ENCODE measurements around the gene TXNRD2.
"Not testable (repeated sequence)": the region's sequence is repeated elsewhere in the genome, so short reads cannot be mapped to it uniquely, and the experiment has no call there.

TXNRD2 gene

GRCh38 chr22:19942157-19943081, 801 bp upstream of the TXNRD2 start:
- no peak for DNase-seq

DNA sequence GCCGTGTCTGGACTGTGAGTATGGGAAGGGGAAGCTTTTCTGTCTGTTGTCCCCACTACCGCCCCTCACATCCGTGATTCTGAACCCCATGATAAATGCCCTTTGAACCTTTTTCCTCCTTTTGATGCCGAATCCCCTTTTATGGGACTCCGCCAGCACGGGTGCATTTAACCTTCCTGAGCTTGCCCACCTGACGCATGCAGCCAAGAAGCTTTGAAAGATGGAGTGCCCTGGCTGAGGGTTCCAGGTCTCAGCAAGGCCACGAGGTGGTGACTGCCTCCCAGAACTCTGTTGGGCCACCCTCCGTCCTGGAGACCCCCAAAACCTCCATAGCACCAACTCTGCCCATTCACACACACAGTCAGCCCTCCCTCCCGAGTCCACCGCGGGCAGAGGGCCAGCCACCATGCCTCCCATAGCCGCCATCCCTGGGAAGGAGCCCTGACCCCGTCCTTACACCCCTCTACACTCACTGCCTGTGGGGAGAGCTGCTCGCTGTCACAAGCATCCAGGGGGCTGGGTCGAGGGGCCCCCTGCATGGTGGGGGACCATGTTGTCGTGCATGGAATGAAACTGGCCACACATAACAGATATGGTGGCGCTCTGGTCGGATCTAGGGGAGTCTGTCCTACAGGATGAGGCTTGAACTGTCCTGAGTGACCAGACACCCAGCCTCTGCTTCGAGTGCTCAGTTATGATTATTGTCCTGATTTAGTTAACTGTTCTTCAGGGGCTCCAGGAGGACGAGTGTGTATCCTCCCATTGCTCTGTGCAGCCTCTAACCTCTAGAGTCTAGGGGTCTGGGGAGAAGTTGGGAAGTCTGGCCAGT, 868 bp downstream of the TXNRD2 start:
- no peak for DNase-seq

- no peak for DNase-seq
Observed at GRCh38 chr22:19937616-19938473, 3.8 kb downstream of the TXNRD2 start.

DNA sequence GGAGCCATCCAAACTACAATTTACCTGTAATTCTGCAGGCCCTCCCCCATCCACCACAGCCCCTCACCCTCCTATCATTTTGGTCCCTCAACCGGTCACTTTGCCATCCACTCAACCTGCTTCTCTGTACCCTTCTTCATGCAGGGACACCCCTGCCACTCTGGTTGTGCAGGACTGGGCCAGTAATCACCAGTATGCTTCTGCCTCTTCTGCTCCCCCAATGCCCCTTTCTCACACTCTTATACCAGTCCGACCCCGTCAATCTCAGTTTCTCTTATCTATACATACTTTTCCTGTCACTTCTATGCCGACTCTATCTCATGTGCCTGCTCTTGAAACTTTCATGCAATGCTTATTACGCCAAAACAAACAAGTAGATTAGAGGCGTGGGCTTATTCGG, 5.1 kb downstream of the TXNRD2 start:
- no peak for DNase-seq

DNA sequence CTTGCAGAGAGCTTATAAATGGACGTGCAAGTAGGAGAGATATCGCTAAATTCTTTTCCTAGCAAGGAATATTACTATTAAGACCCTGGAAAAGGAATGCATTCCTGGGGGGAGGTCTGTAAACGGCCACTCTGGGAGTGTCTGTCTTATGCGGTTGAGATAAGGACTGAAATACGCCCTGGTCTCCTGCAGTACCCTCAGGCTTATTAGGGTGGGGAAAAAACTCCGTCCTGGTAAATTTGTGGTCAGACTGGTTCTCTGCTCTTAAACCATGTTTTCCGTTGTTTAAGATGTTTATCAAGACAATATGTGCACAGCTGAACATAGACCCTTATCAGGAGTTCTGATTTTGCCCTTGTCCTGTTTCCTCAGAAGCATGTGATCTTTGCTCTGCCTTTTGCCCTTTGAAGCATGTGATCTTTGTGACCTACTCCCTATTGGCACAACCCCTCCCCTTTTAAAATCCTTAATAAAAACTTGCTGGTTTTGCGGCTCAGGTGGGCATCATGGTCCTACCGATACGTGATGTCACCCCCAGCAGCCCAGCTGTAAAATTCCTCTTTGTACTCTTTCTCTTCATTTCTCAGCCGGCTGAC, 6.4 kb downstream of the TXNRD2 start:
- not testable (repeated sequence) for DNase-seq

- no peak for DNase-seq
Observed at GRCh38 chr22:19933341-19934241, 8.0 kb downstream of the TXNRD2 start.

DNA sequence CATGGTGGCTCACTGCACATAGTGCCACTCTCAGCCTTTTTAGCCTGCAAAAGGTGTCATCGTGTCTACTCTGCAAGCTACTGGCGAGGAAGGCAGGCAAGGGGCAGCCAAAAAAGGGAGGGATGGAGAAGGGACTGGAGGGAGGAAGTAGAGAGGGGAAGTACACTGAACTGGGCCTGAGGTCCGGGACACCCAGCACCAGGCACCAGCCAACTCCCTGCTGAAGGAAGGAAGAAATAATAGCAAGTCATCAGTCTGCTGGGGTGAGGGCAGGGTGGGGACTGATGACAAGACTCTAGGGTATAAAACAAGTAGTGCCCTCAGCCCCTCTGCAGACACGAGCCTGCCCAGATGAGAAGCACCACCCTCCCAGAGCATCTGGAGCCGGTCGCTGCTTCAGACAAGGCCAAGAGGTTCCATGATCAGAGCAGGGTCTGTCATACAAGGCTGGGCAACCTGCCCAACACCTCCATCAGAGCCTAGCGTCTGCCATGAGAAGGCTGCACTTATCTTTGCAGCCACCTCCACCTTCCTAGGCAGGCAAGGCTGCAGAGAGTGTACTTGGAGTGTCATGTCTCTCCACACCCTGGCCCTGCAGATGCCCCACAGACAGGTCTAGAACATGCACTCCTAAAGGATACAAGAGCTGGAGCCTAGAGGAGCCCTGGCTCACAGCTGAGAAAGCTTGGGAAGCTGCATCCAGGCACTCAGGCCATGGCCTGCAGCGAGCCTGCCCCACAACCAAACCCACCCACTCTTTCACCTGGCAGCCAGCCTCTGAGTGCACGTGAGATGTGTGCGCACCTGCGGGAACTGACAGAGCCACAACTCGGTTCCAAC, 9.0 kb downstream of the TXNRD2 start:
- DNase-seq = no peak

- no peak for DNase-seq
Observed at GRCh38 chr22:19931514-19931913, 10.1 kb downstream of the TXNRD2 start.

DNA sequence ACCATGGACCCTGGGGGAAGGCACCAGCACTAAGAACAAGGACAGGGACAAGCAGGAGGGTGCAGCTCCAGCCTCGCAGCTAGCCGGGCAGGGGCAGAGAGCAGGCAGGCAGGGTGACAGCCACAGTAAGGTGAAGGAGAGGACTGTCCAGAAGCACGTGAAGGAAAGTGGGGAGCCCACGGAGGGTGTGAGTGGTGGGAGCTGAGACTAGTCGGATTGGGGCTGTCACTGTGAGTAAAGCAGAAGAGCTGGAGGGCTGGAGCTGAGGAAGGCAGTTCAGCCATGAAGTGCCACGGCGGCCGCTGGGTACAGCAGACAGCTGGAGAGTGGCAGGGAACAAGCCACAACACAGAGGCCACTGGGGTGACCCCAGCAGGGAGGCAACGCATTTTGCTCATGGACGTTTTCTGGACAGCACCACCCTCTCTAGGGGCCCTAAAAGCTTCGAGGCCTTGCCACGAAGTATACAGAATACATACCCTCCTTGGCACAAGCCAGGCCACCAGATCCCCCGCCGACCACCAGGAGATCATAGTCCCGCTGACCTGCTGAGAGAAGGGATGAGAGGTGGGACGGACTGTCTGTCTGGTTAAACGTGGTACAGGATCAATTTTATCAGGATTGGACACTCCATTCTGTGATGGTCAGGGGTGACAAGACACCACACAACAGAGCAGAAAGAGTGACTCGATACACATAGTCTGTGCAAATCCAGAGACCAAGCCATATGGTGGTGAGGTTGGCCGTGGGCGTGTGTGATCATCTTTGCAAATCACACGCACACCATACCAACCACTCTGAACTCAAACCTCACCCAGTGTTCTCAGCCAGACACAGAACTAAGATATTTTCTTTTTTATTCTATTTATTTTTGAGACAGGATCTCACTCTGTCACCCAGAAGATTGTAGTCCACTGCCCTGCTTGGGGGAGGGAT, 10.8 kb downstream of the TXNRD2 start:
- no peak for DNase-seq

DNA sequence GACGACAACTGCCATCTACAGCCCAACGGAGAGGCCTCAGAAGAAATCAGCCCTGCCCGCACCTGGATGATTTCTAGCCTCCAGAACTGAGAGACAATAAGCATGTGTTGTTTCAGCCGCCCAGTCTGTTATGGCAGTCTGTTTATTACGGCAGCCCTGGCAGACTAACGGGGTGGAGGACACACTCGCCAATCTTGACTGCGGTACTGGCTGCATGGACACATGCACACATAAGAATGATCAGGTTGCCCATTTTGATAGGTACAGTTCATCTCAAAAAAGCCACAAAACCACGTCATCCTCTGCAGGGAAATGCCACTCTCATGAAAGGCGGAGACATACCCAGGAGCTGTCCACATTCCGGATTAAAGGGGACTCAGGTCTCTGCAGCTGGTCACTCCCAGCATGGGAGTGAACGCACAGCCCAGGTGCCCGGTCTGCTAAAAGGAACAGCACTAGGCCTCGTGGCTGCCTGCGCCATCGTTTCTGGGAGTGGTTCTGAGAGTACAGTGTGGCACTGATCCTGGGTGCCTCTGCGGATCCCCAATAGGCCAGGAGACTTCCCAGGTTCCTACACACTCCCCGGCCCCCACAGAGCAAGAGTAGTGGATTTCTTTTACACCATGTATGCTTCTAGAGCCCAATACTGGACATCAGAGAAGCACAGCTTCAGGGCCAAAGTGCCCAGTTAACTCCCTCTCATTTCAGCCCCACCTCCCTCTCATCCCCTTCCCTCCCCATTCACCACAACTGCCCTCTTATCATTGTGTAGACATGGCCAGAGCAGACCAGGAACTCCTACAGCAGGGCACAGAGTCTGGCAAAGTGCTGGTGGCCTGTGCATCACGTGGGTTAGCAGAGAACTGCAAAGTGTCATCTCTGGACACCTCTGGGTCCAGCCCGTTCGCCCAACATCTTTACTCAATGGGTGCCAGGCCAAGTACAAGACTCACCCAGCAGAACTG, 11.8 kb downstream of the TXNRD2 start:
- no peak for DNase-seq

- no peak for DNase-seq
Observed at GRCh38 chr22:19928207-19928606, 13.4 kb downstream of the TXNRD2 start.

DNA sequence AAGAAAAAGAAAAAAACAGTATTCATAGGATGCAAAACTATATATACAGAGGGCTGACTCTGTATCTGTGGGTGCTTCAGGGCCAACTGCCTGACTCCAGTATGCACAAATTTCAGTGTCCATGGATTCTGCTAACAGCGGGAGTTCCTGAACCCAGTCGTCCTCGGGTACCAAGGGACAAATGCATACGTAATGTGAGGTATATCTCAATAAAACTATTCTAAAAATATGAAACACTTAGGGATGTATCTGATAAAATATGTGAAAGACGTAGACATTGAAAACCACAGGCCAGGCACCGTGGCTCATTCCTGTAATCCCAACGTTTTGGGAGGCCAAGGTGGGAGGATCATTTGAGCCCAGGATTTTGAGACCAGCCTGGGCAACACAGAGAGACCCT, 13.9 kb downstream of the TXNRD2 start:
- no peak for DNase-seq

- not testable (repeated sequence) for DNase-seq
Observed at GRCh38 chr22:19926028-19926427, 15.6 kb downstream of the TXNRD2 start.

- DNase-seq = no peak
Observed at GRCh38 chr22:19923914-19924513, 17.6 kb downstream of the TXNRD2 start.

- DNase-seq = no peak
Observed at GRCh38 chr22:19921544-19922081, 20.0 kb downstream of the TXNRD2 start.

DNA sequence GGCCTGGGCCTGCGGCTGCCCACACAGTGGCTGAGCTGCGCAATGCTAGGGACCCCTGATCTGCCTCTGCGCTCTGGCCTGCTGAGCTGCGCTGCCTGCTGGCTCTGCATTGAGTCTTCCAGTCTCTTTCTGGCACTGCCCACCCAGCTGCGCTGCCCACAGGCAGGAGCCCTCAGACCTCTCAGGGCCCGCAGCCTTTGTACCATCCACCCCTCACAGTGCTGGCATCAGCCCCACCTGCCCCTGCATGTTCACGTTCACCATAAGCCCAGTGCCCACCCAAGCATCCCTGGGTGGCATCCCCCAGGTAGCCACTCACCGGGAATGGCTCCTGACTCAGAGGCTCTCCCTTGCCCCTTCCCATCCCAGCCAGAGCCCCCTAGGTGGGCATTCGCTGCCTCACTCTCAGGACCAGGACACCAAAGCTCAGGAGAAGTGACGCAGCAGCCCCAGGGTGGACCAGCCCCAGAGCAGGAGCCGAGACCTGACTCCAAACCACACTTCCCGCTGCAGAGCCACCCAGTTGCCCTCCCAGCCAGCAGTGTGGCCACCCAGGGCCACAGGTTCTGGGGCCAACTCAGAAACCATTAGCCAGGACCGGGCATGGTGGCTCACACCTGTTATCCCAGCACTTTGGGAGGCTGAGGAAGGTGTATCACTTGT, 21.8 kb downstream of the TXNRD2 start:
- DNase-seq = no peak

Measured in CD4-positive, alpha-beta T cell treated with Interferon gamma for 1 hour (primary cell).